Left colon (tissue), 2 donors: ENCODE measurements around the gene MGST1. TPM values are rescaled to one million over a fixed set of nuclear protein-coding genes. Genes with fewer than 3 reads are reported as not detected.
A peak's percentile ranks its signal among the peaks of the same experiment; 100 is the strongest.
"Not testable (repeated sequence)": the region's sequence is repeated elsewhere in the genome, so short reads cannot be mapped to it uniquely, and the experiment has no call there.

ENCODE experiments used
- ATAC-seq: fragments of 200-7000 bp; cut with Tn5 transposase; one replicate; pipeline ENCODE4 v1.9.1; 2020; ENCODE audit warnings: mild to moderate bottlenecking, moderate library complexity
- DNase-seq, 2 donors: peaks; one replicate each; pipeline ENCODE4 v3.0.0-alpha.2; 2020
- intact Hi-C, 2 donors: fragments of 100-400 bp; cut with DNase I in 1 of 2; cut with micrococcal nuclease in 1 of 2; formaldehyde crosslinking; loops; one replicate each; pipeline versions ENCODE4 v1.11.2 to v1.14.0; 2022; cut with DNase I, micrococcal nuclease
- total RNA-seq, 2 donors: library from RNA; stranded (reverse); fragmentation: NEBNext Ultra II Directional; extraction: Animal tissue kit (Norgen Biotek cat#: 25700); gene quantifications; one replicate each; pipeline ENCODE4 v1.2.1, GENCODE V29; 2021
- donor health status: DM: no; HTN: no; CAD: no.
- donor health status: DM: yes; HTN: yes; CAD: no.

Gene MGST1
- total RNA-seq, 2 donors from 2014 or later = 333 to 354 TPM

GRCh38 chr12:16348435-16349130 lies 1.1 kb downstream of the MGST1 start:
- intact Hi-C loops = no loop called here
- ATAC-seq (peak; percentile 7), DNase-seq (no peak)

GRCh38 chr12:16349131-16349460 lies 1.7 kb downstream of the MGST1 start:
- DNase-seq (peak; percentile 37 to 63), ATAC-seq (peak; percentile 47)
- intact Hi-C loops = no loop called here

- intact Hi-C loops = loop anchor here in 1 of 2 donors (10.0 kb wide), 1 partner anchor 186 kb away; no protein-coding TSS in a partner anchor
- no peak for ATAC-seq
- DNase-seq = no peak
Measured at GRCh38 chr12:16350682-16351081, 3.2 kb downstream of the MGST1 start.

- ATAC-seq = no peak
- intact Hi-C loops = loop anchor here in 1 of 2 donors (10.0 kb wide), 1 partner anchor 188 kb away; no protein-coding TSS in a partner anchor
- DNase-seq = no peak
Measured at GRCh38 chr12:16352481-16352880, 5.0 kb downstream of the MGST1 start.

- ATAC-seq (no peak), DNase-seq (no peak)
- intact Hi-C loops = loop anchor here in 1 of 2 donors (10.0 kb wide), 1 partner anchor 194 kb away; no protein-coding TSS in a partner anchor
Measured at GRCh38 chr12:16358878-16359277, 11.4 kb downstream of the MGST1 start.

- ATAC-seq = peak; percentile 77
Measured at GRCh38 chr12:16359512-16360491, 12.4 kb downstream of the MGST1 start.

GRCh38 chr12:16361142-16361783 lies 13.8 kb downstream of the MGST1 start:
- peak; percentile 20 to 41 for DNase-seq
- ATAC-seq = peak; percentile 82
- intact Hi-C loops = no loop called here

More at GRCh38 chr12:16359512-16360491, 12.4 kb downstream of the MGST1 start:
- peak in 1 of 2 donors; percentile 80 for DNase-seq
- intact Hi-C loops = loop anchor here in 1 of 2 donors (10.0 kb wide), 1 partner anchor 195 kb away; no protein-coding TSS in a partner anchor

- ATAC-seq (no peak), DNase-seq (no peak)
- intact Hi-C loops = no loop called here
Measured at GRCh38 chr12:16362550-16362949, 15.1 kb downstream of the MGST1 start.

- intact Hi-C loops = no loop called here
- ATAC-seq (no peak), DNase-seq (no peak)
Measured at GRCh38 chr12:16369156-16369555, 21.7 kb downstream of the MGST1 start.

GRCh38 chr12:16370096-16370495 lies 22.7 kb downstream of the MGST1 start:
- ATAC-seq = no peak
- DNase-seq = no peak
- intact Hi-C loops = no loop called here

GRCh38 chr12:16382652-16383312 lies 35.3 kb downstream of the MGST1 start:
- ATAC-seq, intact Hi-C loops: not testable (repeated sequence)
- DNase-seq = peak; percentile 55 to 66

GRCh38 chr12:16384732-16385131 lies 37.3 kb downstream of the MGST1 start:
- intact Hi-C loops = no loop called here
- DNase-seq = no peak
- no peak for ATAC-seq

- intact Hi-C loops = no loop called here
- peak; percentile 10 to 25 for DNase-seq
- peak; percentile 94 for ATAC-seq
Measured at GRCh38 chr12:16385782-16386646, 38.6 kb downstream of the MGST1 start.

- DNase-seq (no peak), ATAC-seq (no peak)
- intact Hi-C loops = no loop called here
Measured at GRCh38 chr12:16387919-16388318, 40.5 kb downstream of the MGST1 start.

GRCh38 chr12:16389594-16389993 lies 42.1 kb downstream of the MGST1 start:
- intact Hi-C loops = no loop called here
- DNase-seq (no peak), ATAC-seq (no peak)

- DNase-seq (no peak), ATAC-seq (no peak)
- intact Hi-C loops = no loop called here
Measured at GRCh38 chr12:16392846-16393535, 45.5 kb downstream of the MGST1 start.

- no peak for ATAC-seq
- intact Hi-C loops = no loop called here
- no peak for DNase-seq
Measured at GRCh38 chr12:16399101-16399500, 51.7 kb downstream of the MGST1 start.
